DOHH2 (cell line): Measurements from ENCODE around the gene GAS7.

Experiments used
- H3F3A ChIP-seq: fragments of 200-600 bp; sonication (generic), shearing (Covaris generic); 2 replicates; pipeline ENCODE4 v1.6.0; 2016; ENCODE audit warnings: antibody characterized with exemption, mild to moderate bottlenecking; ENCODE audit not compliant: control insufficient read depth, insufficient read depth
- H3K27ac ChIP-seq: fragments of 200-600 bp; sonication (generic); 2 replicates; pipeline ENCODE4 v1.5.1; 2014; ENCODE audit warnings: low read depth, mild to moderate bottlenecking, low read length, moderate library complexity
- H3K27me3 ChIP-seq: fragments of 200-600 bp; sonication (generic); 2 replicates; pipeline ENCODE4 v1.6.1; 2014; ENCODE audit warnings: mild to moderate bottlenecking, low read length, mixed read lengths; ENCODE audit not compliant: control insufficient read depth
- H3K36me3 ChIP-seq: fragments of 200-600 bp; sonication (generic); 2 replicates; pipeline ENCODE4 v1.6.1; 2014; ENCODE audit warnings: mild to moderate bottlenecking, low read length, moderate library complexity, mixed read lengths; ENCODE audit not compliant: control insufficient read depth
- H3K4me1 ChIP-seq: fragments of 200-600 bp; sonication (generic); 2 replicates; pipeline ENCODE4 v1.6.1; 2014; ENCODE audit warnings: mild to moderate bottlenecking, low read length, mixed read lengths; ENCODE audit not compliant: control insufficient read depth
- H3K4me2 ChIP-seq: fragments of 200-600 bp; sonication (generic); 2 replicates; pipeline ENCODE4 v1.6.0; 2014; ENCODE audit warnings: mild to moderate bottlenecking, low read length, moderate library complexity
- H3K4me3 ChIP-seq: fragments of 200-600 bp; sonication (generic); 2 replicates; pipeline ENCODE4 v1.5.1; 2014; ENCODE audit warnings: mild to moderate bottlenecking, low read length, mixed read lengths
- H3K79me2 ChIP-seq: fragments of 200-600 bp; sonication (generic); 2 replicates; pipeline ENCODE4 v1.6.1; 2014; ENCODE audit warnings: mild to moderate bottlenecking, low read length, mixed read lengths; ENCODE audit not compliant: control insufficient read depth
- H3K9me2 ChIP-seq: fragments of 200-600 bp; sonication (generic); replicated peaks from 2 replicates; pipeline ENCODE4 v1.6.1; 2014; ENCODE audit warnings: mild to moderate bottlenecking, low read length, mixed read lengths; ENCODE audit not compliant: control insufficient read depth
- H3K9me3 ChIP-seq: fragments of 200-600 bp; sonication (generic); 2 replicates; pipeline ENCODE4 v1.6.1; 2014; ENCODE audit warnings: antibody characterized with exemption, low read length, mixed read lengths; ENCODE audit not compliant: control insufficient read depth, insufficient read depth
- H4K20me1 ChIP-seq: fragments of 200-600 bp; sonication (generic); 2 replicates; pipeline ENCODE4 v1.6.0; 2014; ENCODE audit warnings: low read depth, mild to moderate bottlenecking, antibody characterized with exemption, low read length, moderate library complexity; ENCODE audit not compliant: control insufficient read depth, insufficient read depth
- CTCF ChIP-seq: fragments of 200-600 bp; sonication (generic); IDR thresholded peaks from one replicate; pipeline ENCODE4 v1.5.1; 2014; ENCODE audit warnings: antibody characterized with exemption, mild to moderate bottlenecking, low read depth, low read length; ENCODE audit not compliant: poor library complexity, severe bottlenecking
- EZH2phosphoT487 ChIP-seq: fragments of 200-600 bp; sonication (generic); IDR thresholded peaks from 2 replicates; pipeline ENCODE4 v1.6.1; 2017; ENCODE audit warnings: borderline replicate concordance, mild to moderate bottlenecking, antibody characterized with exemption, low read length, moderate library complexity, mixed read lengths

The GAS7 gene

GRCh38 chr17:10045871-10046658 lies 152.3 kb downstream of the GAS7 start:
- no peak overlapping the region for H3K4me2 ChIP-seq
- no peaks in the 10 kb centered on the region for H3K9me2 ChIP-seq
- no peak for TF ChIP-seq CTCF
- no peak for TF ChIP-seq EZH2phosphoT487
- no peak overlapping the region for H3K27ac ChIP-seq
- no peaks in the 10 kb centered on the region for H4K20me1 ChIP-seq
- no peak overlapping the region for H3K4me3 ChIP-seq
- H3F3A ChIP-seq = no peaks in the 10 kb centered on the region
- H3K4me1 ChIP-seq = no peaks in the 10 kb centered on the region
- no peaks in the 10 kb centered on the region for H3K36me3 ChIP-seq
- H3K79me2 ChIP-seq = no peaks in the 10 kb centered on the region
- no peaks in the 10 kb centered on the region for H3K9me3 ChIP-seq
- no peaks in the 10 kb centered on the region; the same call in 1 of the 2 replicates for H3K27me3 ChIP-seq

- peaks cover 3% of the 10 kb centered on the region; the same call in 1 of the 2 replicates for H3K27me3 ChIP-seq
- H3K4me1 ChIP-seq = no peaks in the 10 kb centered on the region
- no peaks in the 10 kb centered on the region for H3K9me2 ChIP-seq
- H3K4me3 ChIP-seq = no peak overlapping the region
- no peaks in the 10 kb centered on the region for H3K79me2 ChIP-seq
- no peaks in the 10 kb centered on the region for H4K20me1 ChIP-seq
- H3K27ac ChIP-seq = no peak overlapping the region
- H3K9me3 ChIP-seq = no peaks in the 10 kb centered on the region
- H3K36me3 ChIP-seq = no peaks in the 10 kb centered on the region
- TF ChIP-seq EZH2phosphoT487 = no peak
- no peak for TF ChIP-seq CTCF
- H3F3A ChIP-seq = no peaks in the 10 kb centered on the region
- no peak overlapping the region for H3K4me2 ChIP-seq
Observed at GRCh38 chr17:10042589-10043244, 155.7 kb downstream of the GAS7 start.

- Histone ChIP-seq H3K36me3 (no peaks in the 10 kb centered on the region), H3K4me3 (no peak overlapping the region), H3K9me2 (no peaks in the 10 kb centered on the region), H3K27ac (no peak overlapping the region), H3K4me2 (no peak overlapping the region), H4K20me1 (no peaks in the 10 kb centered on the region), H3K79me2 (no peaks in the 10 kb centered on the region), H3K27me3 (peaks cover 3% of the 10 kb centered on the region; the same call in 1 of the 2 replicates), H3K9me3 (no peaks in the 10 kb centered on the region), H3K4me1 (no peaks in the 10 kb centered on the region), H3F3A (no peaks in the 10 kb centered on the region)
- no peak for TF ChIP-seq EZH2phosphoT487
- TF ChIP-seq CTCF = no peak
Observed at GRCh38 chr17:10041916-10042588, 156.4 kb downstream of the GAS7 start.
